GM19238 (cell line): ENCODE results near the gene SNAPC3.
"Not testable (repeated sequence)": the region's sequence is repeated elsewhere in the genome, so short reads cannot be mapped to it uniquely, and the experiment has no call there.

Experiments
- DNase-seq: peaks from one replicate; pipeline ENCODE4 v3.0.0; 2011; ENCODE audit warnings: low spot score; ENCODE audit not compliant: insufficient read length

SNAPC3 gene

GRCh38 chr9:15423231-15423985 lies 732 bp downstream of the SNAPC3 start:
- no peak for DNase-seq

DNA sequence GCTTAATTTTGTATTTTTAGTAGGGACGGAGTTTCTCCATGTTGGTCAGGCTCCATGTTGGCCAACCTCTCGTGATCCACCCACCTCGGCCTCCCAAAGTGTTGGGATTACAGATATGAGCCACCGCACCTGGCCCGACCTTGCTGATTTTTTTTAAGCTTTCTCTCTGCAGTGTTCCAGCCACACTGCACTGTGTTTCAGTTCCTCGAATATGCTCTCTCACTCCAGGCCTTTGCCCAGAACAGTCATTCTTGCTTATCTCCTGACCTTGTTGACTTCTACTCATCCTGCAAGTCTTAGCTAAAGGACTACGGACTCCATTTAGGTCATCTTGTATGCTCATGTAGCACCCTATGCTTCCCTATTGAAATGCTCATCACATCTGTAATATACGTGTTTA lies 3.3 kb downstream of the SNAPC3 start:
- DNase-seq: peak; percentile 15

DNA sequence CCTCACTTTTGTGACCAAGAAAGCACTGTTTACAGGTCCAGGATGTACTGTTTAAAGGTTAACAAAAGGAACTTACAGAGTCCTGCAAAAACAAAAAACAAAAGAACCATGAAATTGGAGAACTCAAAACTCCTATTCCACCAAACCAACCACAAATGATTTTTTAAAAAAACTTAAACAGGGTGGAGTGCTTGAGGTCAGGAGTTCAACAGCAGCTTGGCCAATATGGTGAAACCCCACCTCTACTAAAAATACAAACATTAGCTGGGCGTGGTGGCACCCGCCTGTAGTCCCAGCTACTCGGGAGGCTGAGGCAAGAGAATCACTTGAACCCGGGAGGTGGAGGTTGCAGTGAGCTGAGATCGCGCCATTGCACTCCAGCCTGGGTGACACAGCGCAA lies 5.0 kb downstream of the SNAPC3 start:
- DNase-seq: not testable (repeated sequence)

DNA sequence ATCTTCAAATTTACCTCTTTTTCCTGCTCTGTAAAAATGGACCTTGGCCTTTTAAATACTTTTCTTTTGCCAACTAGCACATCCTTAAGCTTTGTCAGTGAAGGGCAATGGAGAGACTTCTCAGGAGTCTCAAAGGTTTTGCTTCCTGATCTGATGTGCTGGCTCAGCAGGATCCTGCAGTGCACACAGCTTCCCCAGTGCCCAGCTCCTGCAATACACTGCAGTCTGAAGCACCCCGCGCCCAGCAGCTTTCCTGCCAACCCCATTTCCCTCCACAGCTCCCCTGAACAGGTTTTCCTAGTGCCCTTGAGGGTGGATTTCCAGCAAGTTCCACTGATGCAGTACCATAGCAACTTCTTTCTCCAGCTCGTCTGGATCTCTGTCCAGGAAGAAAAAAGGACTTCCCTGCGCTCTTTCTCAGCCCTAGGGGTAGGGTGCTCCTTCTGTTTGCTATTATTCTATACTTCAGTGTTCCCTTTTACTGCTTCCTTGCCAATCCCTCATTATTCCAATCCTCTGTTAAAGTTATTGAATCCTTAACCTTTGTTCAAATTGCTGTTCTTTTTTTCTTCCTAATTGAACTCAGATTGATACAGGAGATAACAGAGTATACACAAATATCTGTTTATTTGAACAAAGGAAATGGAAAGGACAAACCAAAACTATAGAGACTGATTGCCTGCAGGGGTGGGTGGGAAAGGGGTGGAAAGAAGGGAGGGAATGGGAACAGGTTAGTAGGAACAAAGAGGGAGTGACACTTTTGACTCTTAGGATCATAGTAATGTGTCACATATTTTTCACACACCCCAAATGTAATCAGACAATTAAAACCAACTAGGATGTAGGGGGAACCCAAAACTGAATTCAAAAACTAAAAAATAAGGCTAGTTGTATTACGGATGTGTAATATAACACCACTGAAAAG lies 8.5 kb downstream of the SNAPC3 start:
- DNase-seq: no peak

DNA sequence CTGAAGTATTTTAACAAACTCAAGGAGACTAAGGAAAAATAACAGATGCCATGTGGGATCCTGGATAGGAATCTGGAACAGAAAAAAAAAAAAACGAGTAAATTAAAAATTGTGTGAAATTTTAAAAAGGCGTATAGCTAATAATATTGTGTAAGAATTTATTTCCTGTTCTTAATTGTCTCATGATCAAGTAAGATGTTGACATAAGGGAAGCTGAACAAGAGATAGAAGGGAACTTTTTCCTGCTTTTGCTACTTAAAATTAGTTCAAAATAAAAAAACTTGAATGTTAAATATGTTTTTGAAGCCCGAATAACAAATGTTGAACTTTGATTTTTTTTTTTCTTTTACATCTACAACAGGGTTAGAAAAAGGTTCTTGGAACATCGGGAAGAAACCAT lies 10.5 kb downstream of the SNAPC3 start:
- no peak for DNase-seq

DNA sequence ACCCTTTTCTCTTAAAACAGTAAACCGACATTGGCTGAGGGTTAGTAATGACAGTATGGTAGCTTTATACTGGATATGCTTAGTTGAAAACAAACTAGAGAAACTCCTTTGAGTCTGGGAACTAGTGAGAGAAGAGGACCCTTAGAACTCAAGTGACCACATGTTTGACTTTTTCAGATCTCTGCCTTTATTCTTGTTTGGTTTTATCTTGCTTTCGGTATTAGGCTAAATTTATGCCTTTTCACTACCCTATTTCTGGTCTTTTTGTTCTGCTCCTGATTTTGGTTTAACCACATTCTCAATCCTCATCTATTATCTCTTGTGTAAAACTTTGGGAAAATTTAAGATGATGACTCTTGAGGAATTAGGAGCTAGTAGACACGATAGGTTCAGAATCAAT lies 11.0 kb downstream of the SNAPC3 start:
- DNase-seq: no peak

GRCh38 chr9:15438891-15439290 lies 16.2 kb downstream of the SNAPC3 start:
- no peak for DNase-seq

DNA sequence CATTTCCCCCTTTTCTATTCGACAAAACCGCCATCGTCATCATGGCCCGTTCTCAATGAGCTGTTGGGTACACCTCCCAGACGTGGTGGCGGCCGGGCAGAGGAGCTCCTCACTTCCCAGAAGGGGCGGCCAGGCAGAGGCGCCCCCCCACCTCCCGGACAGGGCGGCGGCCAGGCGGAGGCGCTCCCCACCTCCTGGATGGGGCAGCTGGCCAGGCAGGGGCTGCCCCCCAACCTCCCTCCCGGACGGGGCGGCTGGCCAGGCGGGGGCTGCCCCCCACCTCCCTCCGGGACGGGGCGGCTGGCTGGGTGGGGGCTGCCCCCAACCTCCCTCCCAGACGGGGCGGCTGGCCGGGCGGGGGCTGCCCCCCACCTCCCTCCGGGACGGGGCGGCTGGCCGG lies 19.2 kb downstream of the SNAPC3 start:
- not testable (repeated sequence) for DNase-seq

- not testable (repeated sequence) for DNase-seq
Measured at GRCh38 chr9:15442264-15442663, 19.6 kb downstream of the SNAPC3 start.

DNA sequence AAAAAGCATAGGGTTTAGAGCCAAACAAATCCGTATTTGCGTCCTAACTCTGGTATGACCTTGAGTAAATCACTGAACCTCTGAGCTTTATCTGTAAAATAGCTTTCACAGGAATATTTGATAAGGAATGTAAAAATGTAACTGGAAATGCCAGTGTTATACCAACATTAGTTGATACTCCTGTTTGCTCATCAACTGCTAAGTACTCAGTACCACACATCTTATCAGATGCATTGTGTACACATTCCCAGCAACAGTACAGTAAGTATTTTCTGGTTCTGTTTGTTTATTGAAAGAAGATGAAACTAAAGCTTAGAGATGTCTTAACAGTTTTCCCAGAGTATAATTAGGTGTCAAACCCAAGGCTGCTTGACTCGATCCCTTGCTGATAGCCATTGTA lies 21.5 kb downstream of the SNAPC3 start:
- DNase-seq: no peak

- DNase-seq: no peak
Measured at GRCh38 chr9:15453956-15454355, 31.3 kb downstream of the SNAPC3 start.

GRCh38 chr9:15461056-15461455 lies 38.4 kb downstream of the SNAPC3 start:
- no peak for DNase-seq

GRCh38 chr9:15461601-15462000 lies 38.9 kb downstream of the SNAPC3 start:
- no peak for DNase-seq

DNA sequence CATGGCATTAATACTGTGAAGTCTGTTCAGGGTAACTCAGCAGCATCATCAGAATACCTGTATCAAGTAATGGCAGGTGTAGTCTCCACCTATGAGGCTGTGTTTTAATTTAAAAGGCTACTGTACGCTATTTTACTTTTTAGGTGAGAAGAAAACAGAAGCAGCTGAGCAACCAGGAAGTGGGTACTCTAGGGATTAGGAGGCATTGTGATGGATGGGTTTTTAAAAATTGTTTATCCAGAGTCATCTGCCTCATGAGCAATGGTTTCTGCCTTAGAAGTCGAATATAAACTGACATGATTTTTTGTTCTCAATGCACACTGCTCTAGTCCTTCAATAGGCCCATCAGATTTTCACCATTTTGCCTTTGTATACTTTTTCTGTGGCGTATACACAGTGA lies 45.5 kb downstream of the SNAPC3 start:
- DNase-seq: no peak

- DNase-seq: no peak
Measured at GRCh38 chr9:15469406-15469805, 46.7 kb downstream of the SNAPC3 start.

DNA sequence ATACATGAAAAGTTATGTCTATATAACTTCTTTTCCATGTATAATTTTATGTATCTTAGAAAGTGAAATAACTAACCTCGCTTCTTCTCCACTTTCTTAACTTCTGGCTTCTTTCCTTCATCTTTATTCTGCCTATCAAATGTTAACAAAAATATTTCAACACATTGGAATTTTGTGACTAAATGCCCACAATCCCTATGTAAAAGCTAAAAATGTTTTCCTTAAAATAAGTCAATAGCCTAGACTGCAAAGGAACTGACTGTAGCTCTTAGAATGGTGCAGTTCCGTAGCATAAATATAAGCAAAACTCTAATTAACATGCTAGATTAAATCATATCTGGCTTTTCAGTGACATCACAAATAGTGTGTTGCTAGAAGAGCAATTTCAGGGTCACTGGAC lies 47.2 kb downstream of the SNAPC3 start:
- DNase-seq: no peak

DNA sequence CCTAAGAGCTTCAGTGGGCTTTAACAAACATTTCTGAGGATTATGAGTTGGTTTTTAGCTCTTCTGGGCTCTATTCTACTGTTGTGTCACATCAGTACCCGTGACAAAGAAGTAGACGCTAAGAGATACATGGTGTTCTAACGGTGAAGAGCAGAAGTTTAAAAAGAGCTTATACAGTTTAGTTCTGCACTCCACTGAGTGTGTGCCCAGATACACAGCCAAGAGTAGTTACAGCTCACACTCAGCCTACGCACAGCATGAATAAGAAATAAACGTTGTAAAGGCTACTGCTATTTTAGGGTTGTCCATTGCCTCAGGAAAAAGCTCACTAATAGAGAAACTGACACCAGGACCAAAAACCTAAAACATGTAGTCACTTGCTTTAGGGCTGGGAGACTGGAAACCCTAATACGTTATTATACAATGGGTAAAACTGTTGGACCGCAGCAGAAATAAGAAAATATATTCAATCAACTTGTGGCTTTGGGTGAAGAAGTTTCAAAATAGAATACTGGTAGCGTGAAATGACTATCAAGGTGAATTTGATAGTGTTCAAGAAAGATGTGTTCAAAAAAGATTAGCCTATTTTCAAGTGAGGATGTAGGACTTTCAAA lies 53.4 kb downstream of the SNAPC3 start:
- DNase-seq: no peak

- DNase-seq: no peak
Measured at GRCh38 chr9:15480028-15480427, 57.4 kb downstream of the SNAPC3 start.

- no peak for DNase-seq
Measured at GRCh38 chr9:15482146-15482545, 59.5 kb downstream of the SNAPC3 start.

DNA sequence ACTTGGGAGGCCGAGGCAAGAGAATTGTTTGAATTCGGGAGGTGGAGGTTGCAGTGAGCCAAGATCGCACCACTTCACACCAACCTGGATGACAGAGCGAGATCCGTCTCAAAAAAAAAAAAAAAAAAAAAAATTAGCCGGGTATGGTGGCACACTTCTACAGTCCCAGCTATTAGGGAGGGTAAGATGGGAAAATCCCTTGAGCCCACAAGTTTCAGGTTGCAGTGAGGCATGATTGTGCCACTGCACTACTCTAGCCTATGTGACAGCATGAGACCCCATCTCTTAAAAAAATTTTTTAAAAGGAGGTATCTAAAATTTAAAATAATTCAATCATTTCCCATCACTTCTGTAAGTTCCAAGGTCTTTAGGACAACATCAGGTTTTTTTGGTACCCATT lies 62.1 kb downstream of the SNAPC3 start:
- DNase-seq: no peak

DNA sequence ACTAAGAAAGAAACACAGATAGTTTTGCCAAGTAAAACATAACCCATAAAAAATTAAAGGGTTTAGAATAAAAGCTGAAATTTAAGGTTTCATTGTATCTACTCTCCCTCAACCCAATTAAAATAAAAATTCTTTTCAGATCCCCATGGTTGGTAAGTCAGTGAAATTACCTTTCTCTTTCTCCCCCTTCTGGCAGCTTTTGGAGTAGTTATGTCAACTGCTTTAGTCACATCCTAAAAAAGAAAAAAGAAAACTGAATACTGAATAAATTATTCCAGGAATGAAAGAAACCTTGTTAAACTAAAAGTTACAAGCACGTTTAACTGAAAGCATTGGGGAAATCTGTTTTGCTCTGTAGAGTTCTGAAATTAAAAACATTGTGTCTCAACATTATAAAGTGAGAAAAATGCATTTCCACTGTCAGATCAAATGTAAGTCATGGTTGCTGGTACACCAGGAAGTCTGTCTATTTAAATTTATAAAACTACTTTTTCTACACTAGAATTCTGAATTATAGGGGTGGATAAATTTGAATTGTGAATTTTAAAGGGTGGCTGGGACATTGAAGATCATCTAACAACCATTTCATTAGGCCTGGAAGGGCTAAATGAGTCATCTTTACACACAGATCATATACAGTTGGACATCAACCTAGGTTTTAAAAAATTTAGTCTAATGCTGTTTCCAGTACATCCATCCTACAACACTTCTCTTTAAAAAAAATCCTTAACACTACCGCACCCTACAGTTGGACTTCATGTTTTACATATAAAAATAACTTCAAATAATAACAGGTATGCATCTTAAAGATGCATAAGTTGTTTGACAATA lies 63.4 kb downstream of the SNAPC3 start:
- DNase-seq: no peak
